Measurements from ENCODE around the gene STIL. TPM values are rescaled to one million over a fixed set of nuclear protein-coding genes. Genes with fewer than 3 reads are reported as not detected.
A peak's percentile ranks its signal among the peaks of the same experiment; 100 is the strongest.
"Not testable (repeated sequence)": the region's sequence is repeated elsewhere in the genome, so short reads cannot be mapped to it uniquely, and the experiment has no call there.

Gene STIL
- 10 to 100 TPM; 28.0 to 28.2 TPM for total RNA-seq

DNA sequence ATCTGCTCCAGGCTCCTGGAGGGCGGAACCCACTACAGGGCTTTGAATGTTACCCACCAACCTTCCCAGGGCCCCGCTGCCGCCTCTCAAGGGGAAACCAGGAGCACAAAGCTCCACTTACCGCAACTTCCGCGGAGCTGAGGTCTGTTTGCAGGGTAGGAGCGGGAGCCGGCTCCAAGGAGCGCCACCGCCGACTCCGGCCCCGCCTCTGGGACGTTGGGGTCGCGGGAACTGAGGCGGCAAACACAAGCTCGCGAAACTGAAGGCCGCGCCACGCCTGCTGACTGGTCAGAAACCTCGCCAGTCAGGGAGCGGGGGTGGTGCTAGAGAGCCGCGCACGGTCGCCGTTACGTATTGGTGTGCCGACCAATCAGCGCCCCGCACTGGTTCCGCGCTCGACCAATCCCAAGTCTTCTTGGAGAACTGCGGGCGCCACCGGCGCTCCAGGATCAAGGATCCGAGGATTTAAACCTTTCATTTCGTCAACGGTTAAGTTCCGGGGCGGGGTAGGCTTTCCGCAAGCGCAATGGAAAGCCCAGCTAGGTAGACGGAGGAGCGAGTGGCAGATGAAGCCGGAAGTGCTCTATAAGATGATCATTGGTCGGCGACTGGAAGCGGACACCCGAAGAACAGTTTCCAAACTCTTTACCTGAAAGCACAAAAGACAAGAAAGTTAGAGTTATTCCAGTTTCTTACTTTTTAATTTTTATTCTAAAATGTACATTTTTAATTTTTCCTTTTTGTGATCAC is at the start of gene STIL:
Gene STIL (minus strand): TSS at position 233 of the 750 bp plus-strand sequence. CDS start 3,828 bp downstream, outside the sequence.
- no peaks in the 10 kb centered on the region for H3K9me3 Mint-ChIP-seq
- peak within 1 kb of the TSS; percentile 95 for H3K27ac Mint-ChIP-seq
- H3K4me3 Mint-ChIP-seq = peak within 1 kb of the TSS; percentile 93
- peaks cover 11% of the 10 kb centered on the region for H3K4me1 Mint-ChIP-seq
- no peaks in the 10 kb centered on the region for H3K27me3 Mint-ChIP-seq
- peak; percentile 98 for DNase-seq
- peaks cover 20% of the 10 kb centered on the region for H3K36me3 Mint-ChIP-seq

DNA sequence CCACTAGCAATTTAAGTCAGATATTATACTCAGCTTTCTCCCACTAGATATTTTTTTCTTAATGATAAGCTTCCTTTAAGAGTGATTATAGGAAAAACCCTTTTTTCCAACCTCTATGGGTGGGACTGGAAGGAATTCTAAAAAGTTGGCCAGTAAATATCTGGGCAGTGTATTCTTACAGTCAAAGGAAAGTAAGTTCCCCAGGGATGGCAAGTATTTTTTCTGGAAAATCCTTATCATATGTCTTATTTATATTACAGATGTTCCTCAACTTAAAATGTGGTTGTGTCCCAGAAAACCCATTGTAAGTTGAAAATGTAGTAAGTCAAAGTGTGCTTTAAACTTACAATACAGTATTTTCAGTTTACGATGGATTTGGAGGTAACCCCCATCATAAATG is 48.9 kb upstream of the STIL start:
- Mint-ChIP-seq H3K27me3 (no peaks in the 10 kb centered on the region), H3K27ac (no peak overlapping the region), H3K4me1 (peaks cover 11% of the 10 kb centered on the region), H3K4me3 (no peak overlapping the region), H3K36me3 (peaks cover 4% of the 10 kb centered on the region), H3K9me3 (no peaks in the 10 kb centered on the region)
- DNase-seq = no peak

GRCh38 chr1:47361380-47361779 is 47.4 kb upstream of the STIL start:
- Mint-ChIP-seq H3K9me3 (no peaks in the 10 kb centered on the region), H3K4me3 (no peak overlapping the region), H3K4me1 (peaks cover 11% of the 10 kb centered on the region), H3K27ac (no peak overlapping the region), H3K27me3 (no peaks in the 10 kb centered on the region), H3K36me3 (peaks cover 4% of the 10 kb centered on the region)
- no peak for DNase-seq

DNA sequence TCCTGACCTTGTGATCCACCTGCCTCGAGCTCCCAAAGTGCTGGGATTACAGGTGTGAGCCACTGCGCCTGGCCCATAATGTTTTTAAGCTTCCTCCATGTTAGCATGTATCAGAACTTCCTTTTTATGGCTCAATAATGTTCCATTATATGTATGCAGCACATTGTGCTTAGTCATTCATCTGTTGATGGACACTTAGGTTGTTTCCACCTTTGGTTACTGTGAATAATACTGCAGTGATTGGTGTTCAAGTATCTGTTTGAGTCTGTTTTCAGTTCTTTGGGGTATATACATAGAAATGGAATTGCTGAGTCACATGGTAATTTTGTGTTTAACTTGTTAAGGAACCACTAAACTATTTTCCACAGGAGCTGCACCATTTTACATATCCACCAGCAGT is 37.4 kb upstream of the STIL start:
- H3K36me3 Mint-ChIP-seq = peaks cover 26% of the 10 kb centered on the region
- no peaks in the 10 kb centered on the region for H3K27me3 Mint-ChIP-seq
- H3K4me3 Mint-ChIP-seq = no peak overlapping the region
- peaks cover 2% of the 10 kb centered on the region for H3K9me3 Mint-ChIP-seq
- H3K27ac Mint-ChIP-seq = peak overlapping the region; percentile 83
- peaks cover 25% of the 10 kb centered on the region for H3K4me1 Mint-ChIP-seq
- no peak for DNase-seq

DNA sequence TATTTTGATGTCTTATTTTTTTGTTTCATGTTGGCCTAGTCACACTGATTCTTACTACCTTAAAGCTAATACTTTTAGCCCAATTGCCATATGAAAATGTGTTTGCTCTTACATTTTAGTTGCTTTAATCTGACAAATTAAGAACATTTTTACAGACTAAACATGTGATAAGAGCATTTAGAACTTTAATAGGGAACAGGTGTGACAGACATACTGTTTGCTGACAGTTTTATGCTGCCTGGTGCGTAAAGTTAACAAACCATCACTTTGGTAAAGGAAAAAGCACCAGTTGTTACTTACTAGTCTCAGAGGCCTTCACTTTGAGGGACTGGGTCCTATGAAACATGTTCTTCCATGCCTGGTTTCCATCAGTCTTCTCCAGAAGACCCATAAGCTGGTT is 34.3 kb upstream of the STIL start:
- DNase-seq = no peak
- Mint-ChIP-seq H3K27ac (no peak overlapping the region), H3K27me3 (no peaks in the 10 kb centered on the region), H3K4me3 (no peak overlapping the region), H3K9me3 (peaks cover 2% of the 10 kb centered on the region), H3K36me3 (peaks cover 30% of the 10 kb centered on the region), H3K4me1 (peaks cover 25% of the 10 kb centered on the region)

DNA sequence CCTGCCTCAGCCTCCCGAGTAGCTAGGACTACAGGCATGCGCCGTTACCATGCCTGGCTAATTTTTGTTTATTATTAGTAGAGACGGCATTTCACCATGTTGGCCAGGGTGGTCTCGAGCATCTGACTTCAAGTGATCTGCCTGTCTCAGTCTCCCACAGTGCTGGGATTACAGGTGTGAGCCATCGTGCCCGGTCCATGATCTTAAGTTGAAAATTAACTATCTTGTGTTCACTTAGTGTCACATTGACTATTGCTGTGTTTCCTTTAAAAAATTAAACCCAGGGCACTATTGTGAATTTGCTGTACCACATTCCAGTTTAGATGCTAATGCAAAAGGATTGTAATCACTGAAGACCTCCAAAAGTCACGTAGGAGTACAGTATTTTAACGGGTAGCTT is 33.8 kb upstream of the STIL start:
- H3K27me3 Mint-ChIP-seq = no peaks in the 10 kb centered on the region
- H3K27ac Mint-ChIP-seq = no peak overlapping the region
- H3K9me3 Mint-ChIP-seq = peaks cover 2% of the 10 kb centered on the region
- DNase-seq = no peak
- no peak overlapping the region for H3K4me3 Mint-ChIP-seq
- H3K36me3 Mint-ChIP-seq = peaks cover 30% of the 10 kb centered on the region
- H3K4me1 Mint-ChIP-seq = peaks cover 25% of the 10 kb centered on the region

DNA sequence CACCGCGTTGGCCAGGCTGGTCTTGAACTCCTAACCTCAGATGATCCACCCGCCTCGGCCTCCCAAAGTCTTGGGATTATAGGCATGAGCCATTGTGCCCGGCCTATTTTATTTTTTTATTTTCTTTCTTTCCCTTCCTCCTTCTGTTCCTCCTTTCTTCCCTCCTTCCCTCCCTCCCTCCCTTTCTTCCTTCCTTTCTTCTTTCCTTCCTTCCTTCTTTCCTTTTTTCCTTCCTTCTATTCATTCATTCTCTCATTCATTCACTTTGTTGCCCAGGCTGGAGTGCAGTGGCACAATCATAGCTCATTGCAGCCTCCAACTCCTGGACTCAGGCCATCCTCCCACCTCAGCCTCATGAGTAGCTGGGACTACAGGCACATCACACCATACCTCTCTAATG is 33.0 kb upstream of the STIL start:
- not testable (repeated sequence) for H3K9me3 Mint-ChIP-seq, H3K27ac Mint-ChIP-seq, DNase-seq, H3K27me3 Mint-ChIP-seq, H3K4me3 Mint-ChIP-seq
- H3K4me1 Mint-ChIP-seq = peaks cover 22% of the 10 kb centered on the region
- peaks cover 30% of the 10 kb centered on the region for H3K36me3 Mint-ChIP-seq

DNA sequence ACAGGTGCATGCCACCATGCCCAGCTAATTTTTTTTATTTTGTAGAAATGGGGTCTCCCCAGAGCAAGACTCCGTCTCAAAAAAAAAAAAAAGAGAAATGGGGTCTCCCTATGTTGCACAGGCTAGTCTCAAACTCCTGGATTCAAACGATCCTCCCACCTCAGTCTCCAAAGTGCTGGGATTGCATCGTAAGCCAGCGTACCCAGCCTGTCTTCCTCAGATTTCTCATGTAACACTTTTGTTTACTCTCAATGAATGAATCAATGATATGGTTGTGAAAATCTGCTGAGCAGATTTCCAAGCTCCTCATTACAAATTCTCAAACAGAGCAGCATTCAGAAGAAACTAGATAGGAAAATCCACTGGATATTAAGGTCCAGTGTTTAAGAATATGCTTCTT is 26.3 kb upstream of the STIL start:
- Mint-ChIP-seq H3K27ac (no peak overlapping the region), H3K9me3 (no peaks in the 10 kb centered on the region), H3K4me3 (no peak overlapping the region), H3K27me3 (no peaks in the 10 kb centered on the region), H3K36me3 (peaks cover 19% of the 10 kb centered on the region), H3K4me1 (peaks cover 16% of the 10 kb centered on the region)
- DNase-seq = no peak

- no peak overlapping the region for H3K27ac Mint-ChIP-seq
- H3K4me1 Mint-ChIP-seq = peaks cover 21% of the 10 kb centered on the region
Observed at GRCh38 chr1:47338249-47339077, 24.5 kb upstream of the STIL start.

GRCh38 chr1:47337350-47337749 is 23.4 kb upstream of the STIL start:
- no peak for DNase-seq
- H3K27ac Mint-ChIP-seq = no peak overlapping the region
- H3K9me3 Mint-ChIP-seq = no peaks in the 10 kb centered on the region
- peaks cover 21% of the 10 kb centered on the region for H3K4me1 Mint-ChIP-seq
- no peaks in the 10 kb centered on the region for H3K27me3 Mint-ChIP-seq
- H3K36me3 Mint-ChIP-seq = peaks cover 19% of the 10 kb centered on the region
- no peak overlapping the region for H3K4me3 Mint-ChIP-seq

More at GRCh38 chr1:47338249-47339077, 24.5 kb upstream of the STIL start:
- no peak for DNase-seq
- Mint-ChIP-seq H3K27me3 (no peaks in the 10 kb centered on the region), H3K9me3 (no peaks in the 10 kb centered on the region), H3K36me3 (peaks cover 21% of the 10 kb centered on the region), H3K4me3 (no peak overlapping the region)

- H3K36me3 Mint-ChIP-seq = peaks cover 9% of the 10 kb centered on the region
- peak overlapping the region; percentile 93 for H3K4me3 Mint-ChIP-seq
- peaks cover 13% of the 10 kb centered on the region for H3K4me1 Mint-ChIP-seq
- H3K9me3 Mint-ChIP-seq = no peaks in the 10 kb centered on the region
- H3K27ac Mint-ChIP-seq = peak overlapping the region; percentile 96
- DNase-seq = no peak
- no peaks in the 10 kb centered on the region for H3K27me3 Mint-ChIP-seq
Observed at GRCh38 chr1:47334765-47335435, 21.0 kb upstream of the STIL start.

DNA sequence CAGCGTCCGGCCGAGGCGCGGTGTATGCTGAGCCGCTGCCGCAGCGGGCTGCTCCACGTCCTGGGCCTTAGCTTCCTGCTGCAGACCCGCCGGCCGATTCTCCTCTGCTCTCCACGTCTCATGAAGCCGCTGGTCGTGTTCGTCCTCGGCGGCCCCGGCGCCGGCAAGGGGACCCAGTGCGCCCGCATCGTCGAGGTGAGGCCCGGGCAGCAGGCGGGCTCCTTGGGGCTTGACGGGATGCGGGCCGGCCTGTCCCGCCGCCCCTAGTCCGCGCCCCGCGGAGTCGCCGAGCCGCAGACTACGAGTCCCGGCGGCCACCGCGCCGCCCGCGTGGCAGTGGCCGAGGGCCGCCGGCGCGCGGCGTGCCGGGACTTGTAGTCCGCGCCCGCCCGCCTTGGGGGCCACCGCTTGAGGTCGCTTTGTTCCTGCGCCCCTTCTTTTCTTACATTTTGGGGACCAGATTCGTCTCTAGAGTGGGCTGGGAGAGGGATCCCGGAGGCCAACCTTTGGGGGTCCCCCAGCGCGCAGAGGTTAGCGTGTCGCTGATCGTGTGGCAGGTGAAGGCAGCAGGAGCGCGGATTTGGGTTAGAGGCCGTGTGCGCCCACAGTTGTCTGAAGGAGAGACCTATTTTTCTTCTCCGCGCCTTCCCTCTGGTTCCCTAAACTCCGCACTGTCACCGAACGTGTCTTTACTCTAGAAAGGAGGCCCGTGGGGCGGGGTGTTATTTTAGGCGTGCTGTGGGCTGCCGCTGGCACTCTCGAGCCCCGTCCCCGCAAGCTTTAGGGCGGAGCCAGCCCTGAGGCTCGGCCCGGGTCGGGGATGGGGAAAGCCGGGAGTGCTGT is 20.2 kb upstream of the STIL start:
- H3K36me3 Mint-ChIP-seq = peaks cover 8% of the 10 kb centered on the region
- H3K27me3 Mint-ChIP-seq = no peaks in the 10 kb centered on the region
- peak overlapping the region; percentile 96 for H3K27ac Mint-ChIP-seq
- H3K9me3 Mint-ChIP-seq = no peaks in the 10 kb centered on the region
- DNase-seq = peak; percentile 87
- peaks cover 13% of the 10 kb centered on the region for H3K4me1 Mint-ChIP-seq
- H3K4me3 Mint-ChIP-seq = peak overlapping the region; percentile 93

GRCh38 chr1:47333578-47333921 is 19.6 kb upstream of the STIL start, which contains the start of gene CMPK1:
Gene CMPK1, plus strand, starts transcription at chr1:47333790. Its CDS starts 156 bp downstream, at chr1:47333946.
- Mint-ChIP-seq H3K27me3 (no peaks in the 10 kb centered on the region), H3K9me3 (no peaks in the 10 kb centered on the region), H3K36me3 (peaks cover 8% of the 10 kb centered on the region), H3K4me3 (peak within 1 kb of the TSS; percentile 93), H3K4me1 (peaks cover 13% of the 10 kb centered on the region), H3K27ac (peak within 1 kb of the TSS; percentile 96)
- peak; percentile 85 for DNase-seq

GRCh38 chr1:47332779-47333577 is 19.0 kb upstream of the STIL start:
- no peak for DNase-seq
- Mint-ChIP-seq H3K4me1 (peaks cover 11% of the 10 kb centered on the region), H3K36me3 (peaks cover 8% of the 10 kb centered on the region), H3K9me3 (no peaks in the 10 kb centered on the region), H3K27ac (no peak overlapping the region), H3K27me3 (no peaks in the 10 kb centered on the region), H3K4me3 (no peak overlapping the region)

Data from activated naive CD8-positive, alpha-beta T cell treated with anti-CD3 and anti-CD28 coated beads for 36 hours (primary cell).